Hepatocyte (in vitro differentiated cells): Measurements from ENCODE around the gene LGALSL.

ENCODE experiments used
- EZH2 ChIP-seq: fragments of 200-600 bp; sonication (generic); IDR thresholded peaks from 2 replicates; pipeline ENCODE4 v1.6.1; 2016; ENCODE audit warnings: antibody characterized with exemption, mild to moderate bottlenecking, borderline replicate concordance
- TF ChIP-seq, protein P1 (sequence below): fragments of 200-600 bp; sonication (generic); IDR thresholded peaks from 2 replicates; pipeline ENCODE4 v1.5.1; 2016; ENCODE audit warnings: antibody characterized with exemption, mild to moderate bottlenecking; ENCODE audit not compliant: poor library complexity

DNA sequence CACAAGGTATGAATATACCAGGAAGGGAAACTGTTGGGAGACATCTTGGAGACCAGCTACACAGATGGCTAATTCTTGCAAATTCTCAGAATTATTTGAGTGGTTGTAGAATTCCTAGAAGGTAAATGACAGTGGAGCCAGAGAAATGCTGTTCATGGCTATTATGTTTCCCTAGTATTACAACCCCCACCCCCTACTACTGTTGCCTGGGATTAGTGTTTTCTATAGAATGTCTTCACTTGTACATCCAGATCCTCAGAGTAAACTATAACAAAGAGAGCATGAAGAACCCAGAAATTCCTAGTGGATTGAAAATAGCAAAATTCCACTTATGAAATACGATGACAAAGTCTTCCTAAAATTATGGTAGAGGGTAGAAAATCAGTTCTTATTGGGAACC is 15.3 kb downstream of the LGALSL start:
- TF ChIP-seq, protein P1, sequence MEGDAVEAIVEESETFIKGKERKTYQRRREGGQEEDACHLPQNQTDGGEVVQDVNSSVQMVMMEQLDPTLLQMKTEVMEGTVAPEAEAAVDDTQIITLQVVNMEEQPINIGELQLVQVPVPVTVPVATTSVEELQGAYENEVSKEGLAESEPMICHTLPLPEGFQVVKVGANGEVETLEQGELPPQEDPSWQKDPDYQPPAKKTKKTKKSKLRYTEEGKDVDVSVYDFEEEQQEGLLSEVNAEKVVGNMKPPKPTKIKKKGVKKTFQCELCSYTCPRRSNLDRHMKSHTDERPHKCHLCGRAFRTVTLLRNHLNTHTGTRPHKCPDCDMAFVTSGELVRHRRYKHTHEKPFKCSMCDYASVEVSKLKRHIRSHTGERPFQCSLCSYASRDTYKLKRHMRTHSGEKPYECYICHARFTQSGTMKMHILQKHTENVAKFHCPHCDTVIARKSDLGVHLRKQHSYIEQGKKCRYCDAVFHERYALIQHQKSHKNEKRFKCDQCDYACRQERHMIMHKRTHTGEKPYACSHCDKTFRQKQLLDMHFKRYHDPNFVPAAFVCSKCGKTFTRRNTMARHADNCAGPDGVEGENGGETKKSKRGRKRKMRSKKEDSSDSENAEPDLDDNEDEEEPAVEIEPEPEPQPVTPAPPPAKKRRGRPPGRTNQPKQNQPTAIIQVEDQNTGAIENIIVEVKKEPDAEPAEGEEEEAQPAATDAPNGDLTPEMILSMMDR, result no peak
- TF ChIP-seq EZH2, result no peak
